CD14-positive monocyte (primary cell): Measurements from ENCODE around the gene OR8G5. TPM values are rescaled to one million over a fixed set of nuclear protein-coding genes. Genes with fewer than 3 reads are reported as not detected.

Experiments
- DNase-seq, 3 donors: peaks; one replicate each; pipeline ENCODE4 v3.0.0-alpha.2; 2011 to 2022
- H2AFZ ChIP-seq: 2 replicates; pipeline ENCODE4 v1.6.0; 2012; ENCODE audit warnings: mild to moderate bottlenecking, low read depth, low read length, inconsistent platforms; ENCODE audit not compliant: insufficient read depth, poor library complexity, severe bottlenecking
- H3K27ac ChIP-seq, 2 donors: 1 replicate in 1 of 2; 2 replicates in 1 of 2; pipeline ENCODE4 v1.5.1; 2012 to 2013; ENCODE audit warnings: low read length in 2 of 2, control low read depth in 1 of 2, inconsistent platforms in 1 of 2, low read depth in 1 of 2, mild to moderate bottlenecking in 1 of 2
- H3K27me3 ChIP-seq, 2 donors: one replicate each; pipeline versions ENCODE4 v1.6.0 to v1.6.1; 2011 to 2013; ENCODE audit warnings: low read length in 2 of 2; ENCODE audit not compliant: control insufficient read depth in 2 of 2, insufficient read depth in 2 of 2
- H3K36me3 ChIP-seq, 2 donors: replicated peaks in 1 of 2; 1 replicate in 1 of 2; 2 replicates in 1 of 2; pipeline versions ENCODE4 v1.5.1 to v1.6.1; 2012 to 2013; ENCODE audit warnings: low read length in 2 of 2, control low read depth in 1 of 2, inconsistent platforms in 1 of 2, mild to moderate bottlenecking in 1 of 2; ENCODE audit not compliant: insufficient read depth in 2 of 2, control insufficient read depth in 1 of 2
- H3K4me1 ChIP-seq, 2 donors: 1 replicate in 1 of 2; 2 replicates in 1 of 2; pipeline versions ENCODE4 v1.5.1 to v1.6.1; 2012 to 2013; ENCODE audit warnings: low read length in 2 of 2, control low read depth in 1 of 2, inconsistent platforms in 1 of 2, mild to moderate bottlenecking in 1 of 2, moderate library complexity in 1 of 2; ENCODE audit not compliant: insufficient read depth in 2 of 2, control insufficient read depth in 1 of 2
- H3K4me2 ChIP-seq: replicated peaks from 2 replicates; pipeline ENCODE3; 2012; ENCODE audit warnings: low read length, moderate library complexity, mild to moderate bottlenecking; ENCODE audit not compliant: poor library complexity, severe bottlenecking; ENCODE audit errors: extremely low read depth
- H3K4me3 ChIP-seq, 3 experiments: fragments of 200-600 bp in 1 of 3; sonication (generic) in 1 of 3; replicated peaks in 1 of 3; 1 replicate in 2 of 3; 2 replicates in 1 of 3; pipeline ENCODE4 v1.5.1; 2011 to 2013; ENCODE audit warnings: low read length in 3 of 3, mild to moderate bottlenecking in 3 of 3, control low read depth in 2 of 3, low read depth in 2 of 3, inconsistent platforms in 1 of 3, moderate library complexity in 1 of 3
- H3K79me2 ChIP-seq: 2 replicates; pipeline ENCODE4 v1.6.0; 2012; ENCODE audit warnings: mild to moderate bottlenecking, control low read depth, inconsistent platforms, low read length, moderate library complexity; ENCODE audit not compliant: insufficient read depth
- H3K9ac ChIP-seq: 2 replicates; pipeline ENCODE4 v1.6.0; 2017; ENCODE audit warnings: low read length, mild to moderate bottlenecking; ENCODE audit not compliant: insufficient read depth, poor library complexity, severe bottlenecking
- H3K9me3 ChIP-seq, 2 donors: replicated peaks in 1 of 2; 1 replicate in 1 of 2; 2 replicates in 1 of 2; pipeline versions ENCODE4 v1.5.1 to v1.6.1; 2012 to 2013; ENCODE audit warnings: low read length in 2 of 2, control low read depth in 1 of 2; ENCODE audit not compliant: control insufficient read depth in 1 of 2, insufficient read depth in 1 of 2
- H4K20me1 ChIP-seq: 2 replicates; pipeline ENCODE4 v1.6.0; 2012; ENCODE audit warnings: mild to moderate bottlenecking, low read length, control low read depth, moderate library complexity; ENCODE audit not compliant: insufficient read depth
- H3K27ac Mint-ChIP-seq, 7 donors: one replicate each; pipeline ENCODE4 v1.8.0; 2020; ENCODE audit warnings: mild to moderate bottlenecking in 7 of 7, mixed read lengths in 7 of 7, moderate library complexity in 6 of 7, inconsistent platforms in 2 of 7
- H3K27me3 Mint-ChIP-seq, 3 donors: one replicate each; pipeline ENCODE4 v1.8.0; 2021 to 2022; ENCODE audit warnings: low read depth in 3 of 3, mild to moderate bottlenecking in 3 of 3, mixed read lengths in 3 of 3, moderate library complexity in 3 of 3, inconsistent platforms in 1 of 3
- H3K36me3 Mint-ChIP-seq, 2 donors: one replicate each; pipeline ENCODE4 v1.8.0; 2020; ENCODE audit warnings: mixed read lengths in 2 of 2, inconsistent platforms in 1 of 2, mild to moderate bottlenecking in 1 of 2
- H3K4me1 Mint-ChIP-seq: one replicate; pipeline ENCODE4 v1.8.0; 2020; ENCODE audit warnings: mild to moderate bottlenecking, mixed read lengths
- H3K4me3 Mint-ChIP-seq, 2 donors: one replicate each; pipeline ENCODE4 v1.8.0; 2020; ENCODE audit warnings: mild to moderate bottlenecking in 2 of 2, mixed read lengths in 2 of 2, moderate library complexity in 1 of 2
- H3K9me3 Mint-ChIP-seq, 7 donors: one replicate each; pipeline ENCODE4 v1.8.0; 2020 to 2022; ENCODE audit warnings: mixed read lengths in 7 of 7, mild to moderate bottlenecking in 6 of 7, moderate library complexity in 6 of 7, inconsistent platforms in 2 of 7
- CTCF ChIP-seq: fragments of 200-600 bp; IDR thresholded peaks from one replicate; pipeline ENCODE4 v1.8.0; 2022; ENCODE audit warnings: antibody characterized with exemption, mild to moderate bottlenecking
- WGBS: methylation state at CpG from one replicate; pipeline ENCODE4 v1.1.5; 2013; ENCODE audit warnings: missing lambda C conversion rate; ENCODE audit not compliant: insufficient coverage; 5-methylcytosine and 5-hydroxymethylcytosine counted together
- intact Hi-C, 2 donors: fragments of 100-400 bp; cut with micrococcal nuclease; formaldehyde crosslinking; loops; one replicate each; pipeline versions ENCODE4 v1.15.0 to v1.15.1; 2023
- polyA plus RNA-seq, 3 donors: library from polyadenylated mRNA; depleted of rRNA in 1 of 3; unstranded in 2 of 3; stranded (reverse) in 1 of 3; fragments of 300-500 nt in 2 of 3; fragments of >200 nt in 1 of 3; fragmentation: Illumina TruSeq in 2 of 3; gene quantifications; 1 replicate in 2 of 3; 2 replicates in 1 of 3; pipeline ENCODE4 v1.2.3, GENCODE V29; 2012 to 2021

Gene OR8G5
- polyA plus RNA-seq, 3 donors: not detected

- H3K9me3 Mint-ChIP-seq: peaks cover 0 to 2% (median 0%) of the 10 kb centered on the region in 7 donors
- no peak overlapping the region for H3K27ac Mint-ChIP-seq
- H3K27me3 ChIP-seq: no peaks in the 10 kb centered on the region
- H2AFZ ChIP-seq: no peak overlapping the region
- no peaks in the 10 kb centered on the region for H3K79me2 ChIP-seq
- peaks cover 0 to 2% (median 0%) of the 10 kb centered on the region in 3 donors for H3K27me3 Mint-ChIP-seq
- H3K36me3 ChIP-seq: no peaks in the 10 kb centered on the region
- H3K27ac ChIP-seq: no peak overlapping the region
- no peak overlapping the region for H3K4me3 ChIP-seq
- H3K9ac ChIP-seq: no peak overlapping the region
- H3K9me3 ChIP-seq: no peaks in the 10 kb centered on the region
- no peak for TF ChIP-seq CTCF
- intact Hi-C loops: no loop called here
- no peak overlapping the region for H3K4me3 Mint-ChIP-seq
- no peaks in the 10 kb centered on the region for H3K36me3 Mint-ChIP-seq
- H3K4me1 ChIP-seq: peaks cover 0 to 2% of the 10 kb centered on the region in 2 donors
- no peak for DNase-seq
- no peak overlapping the region for H3K4me2 ChIP-seq
- H3K4me1 Mint-ChIP-seq: peaks cover 8% of the 10 kb centered on the region
- no peaks in the 10 kb centered on the region for H4K20me1 ChIP-seq
Measured at GRCh38 chr11:124211321-124211720, 44.9 kb upstream of the OR8G5 start.

GRCh38 chr11:124214027-124214426 lies 42.1 kb upstream of the OR8G5 start:
- no peaks in the 10 kb centered on the region for H3K27me3 ChIP-seq
- H3K4me2 ChIP-seq: no peak overlapping the region
- intact Hi-C loops: no loop called here
- no peaks in the 10 kb centered on the region for H3K9me3 ChIP-seq
- Mint-ChIP-seq H3K27me3 (no peaks in the 10 kb centered on the region), H3K4me1 (no peaks in the 10 kb centered on the region), H3K4me3 (no peak overlapping the region), H3K27ac (no peak overlapping the region), H3K9me3 (peaks cover 0 to 2% (median 0%) of the 10 kb centered on the region in 7 donors), H3K36me3 (no peaks in the 10 kb centered on the region)
- no peak overlapping the region for H2AFZ ChIP-seq
- no peaks in the 10 kb centered on the region for H4K20me1 ChIP-seq
- H3K9ac ChIP-seq: no peak overlapping the region
- H3K4me3 ChIP-seq: no peak overlapping the region
- no peaks in the 10 kb centered on the region for H3K79me2 ChIP-seq
- no CpG with 5 or more reads among the region's 3 CpGs for WGBS
- H3K4me1 ChIP-seq: no peaks in the 10 kb centered on the region
- TF ChIP-seq CTCF: no peak
- no peaks in the 10 kb centered on the region for H3K36me3 ChIP-seq
- no peak overlapping the region for H3K27ac ChIP-seq
- DNase-seq: no peak
